Right renal cortex interstitium (tissue), 3 donors: ENCODE measurements around the gene ECHDC3. TPM values are rescaled to one million over a fixed set of nuclear protein-coding genes. Genes with fewer than 3 reads are reported as not detected.

Experiments
- DNase-seq, 3 donors: peaks; one replicate each; pipeline ENCODE4 v3.0.0-alpha.2; 2013; ENCODE audit warnings: low read depth in 3 of 3, low spot score in 2 of 3
- polyA plus RNA-seq, 3 donors: library from polyadenylated mRNA; unstranded; fragments of 120-200 nt; gene quantifications; one replicate each; pipeline ENCODE4 v1.2.1, GENCODE V29; 2013; ENCODE audit not compliant: insufficient read length in 3 of 3

The ECHDC3 gene
- polyA plus RNA-seq, 3 donors: 9.8 to 14.6 (median 14.0) TPM

DNA sequence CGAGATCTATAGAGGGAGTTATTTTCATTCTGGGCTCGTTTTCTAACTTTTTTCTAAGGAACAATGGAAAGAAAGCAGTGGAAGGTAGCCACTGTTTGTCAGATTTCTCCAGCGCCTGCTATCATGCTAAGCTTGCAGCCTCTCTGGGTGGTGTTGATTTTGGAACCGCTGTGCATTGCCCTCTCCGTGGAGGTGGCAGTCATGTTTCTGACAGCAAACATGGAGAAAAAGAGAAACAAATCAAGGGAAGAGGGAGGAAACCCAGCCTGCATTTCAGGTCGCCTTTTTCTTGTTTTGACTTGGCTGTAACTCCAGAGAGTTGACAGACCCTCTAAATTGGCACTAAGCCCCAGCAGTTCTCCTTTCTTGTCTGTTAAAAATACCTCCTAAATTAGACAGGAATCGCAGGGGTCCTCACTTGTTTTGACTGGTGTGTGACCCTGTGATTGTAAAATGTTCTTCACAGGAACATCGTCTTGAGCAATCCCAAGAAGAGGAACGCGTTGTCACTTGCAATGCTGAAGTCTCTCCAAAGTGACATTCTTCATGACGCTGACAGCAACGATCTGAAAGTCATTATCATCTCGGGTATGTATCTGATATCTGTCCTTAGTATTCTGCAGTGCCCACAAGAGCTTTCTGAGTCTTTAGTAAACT is 4.8 kb downstream of the ECHDC3 start:
- DNase-seq: no peak

GRCh38 chr10:11748866-11749265 is 6.7 kb downstream of the ECHDC3 start:
- no peak for DNase-seq

DNA sequence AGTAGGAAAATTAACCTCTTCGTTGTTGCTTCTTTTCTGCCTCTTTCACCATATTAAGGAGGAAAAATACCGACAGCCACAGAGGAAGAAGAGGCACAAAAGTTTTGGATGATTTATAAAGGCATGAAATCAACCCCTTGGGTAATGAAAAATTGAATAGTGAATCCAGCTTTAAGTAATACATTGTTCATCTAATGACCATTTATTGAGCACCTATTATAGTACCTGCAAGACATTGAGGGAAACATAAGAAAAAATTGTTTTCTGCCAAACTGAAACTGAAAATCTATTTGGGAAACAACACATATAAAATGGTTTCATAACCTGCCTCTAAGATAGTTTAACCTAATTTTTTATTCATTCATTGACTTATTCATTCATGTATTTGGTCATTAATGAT is 8.2 kb downstream of the ECHDC3 start:
- no peak for DNase-seq

GRCh38 chr10:11754173-11754572 is 12.0 kb downstream of the ECHDC3 start:
- DNase-seq: no peak

DNA sequence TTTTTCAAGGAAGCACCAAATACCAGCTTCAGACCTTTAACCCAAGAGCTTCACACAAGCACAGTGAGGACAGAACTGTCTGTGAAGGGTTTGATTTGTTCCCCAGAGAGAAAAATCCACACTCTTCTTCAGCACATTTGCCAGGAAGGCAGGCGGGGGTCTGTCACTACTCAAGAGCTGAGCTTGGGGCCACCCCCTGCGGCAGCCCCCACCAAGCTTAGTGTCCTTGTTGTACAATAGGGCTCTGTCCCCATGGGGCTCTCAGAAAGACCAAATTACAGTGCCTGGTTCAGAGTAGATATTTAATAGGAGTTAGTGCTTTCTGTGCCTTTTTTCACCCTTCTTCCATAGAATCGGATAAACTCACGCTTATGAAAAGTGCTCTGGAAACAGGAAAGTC is 12.4 kb downstream of the ECHDC3 start:
- DNase-seq: no peak

- no peak for DNase-seq
These were observed 13.5 kb downstream of the ECHDC3 start for GRCh38 chr10:11755512-11756263.

- no peak for DNase-seq
These were observed 14.7 kb downstream of the ECHDC3 start for GRCh38 chr10:11756766-11757315.

GRCh38 chr10:11757454-11757820 is 15.3 kb downstream of the ECHDC3 start:
- DNase-seq: no peak

DNA sequence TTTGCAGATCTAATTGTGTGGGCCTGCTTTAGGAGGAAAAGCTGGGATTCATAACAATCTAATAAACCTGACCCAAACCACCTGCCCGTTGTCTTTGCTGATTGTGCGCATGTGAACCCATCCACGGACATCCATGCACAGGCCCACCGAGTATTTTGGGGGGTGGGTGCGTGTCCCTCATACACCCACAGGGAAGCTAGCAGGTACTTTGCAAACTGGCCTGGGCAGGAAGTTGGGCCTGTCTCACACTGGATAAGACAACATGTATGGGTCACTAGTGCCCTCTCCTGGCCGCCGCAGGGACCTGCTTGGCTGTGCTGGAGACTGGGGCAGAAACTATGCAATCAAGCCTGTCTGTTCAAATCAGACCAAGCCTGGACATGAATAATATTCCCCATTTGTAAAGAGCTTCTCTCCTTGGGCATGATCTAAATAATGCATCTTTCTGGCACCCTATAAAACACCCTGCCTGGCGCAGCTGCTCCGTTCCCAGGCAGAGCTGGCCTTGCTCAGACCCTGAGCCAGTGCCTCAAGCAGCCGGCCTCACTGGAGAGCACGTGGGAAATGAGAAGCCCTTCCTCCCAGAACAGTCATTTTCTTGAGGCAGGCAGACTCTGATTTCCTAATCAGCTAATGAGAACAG is 15.8 kb downstream of the ECHDC3 start:
- DNase-seq: peak in 2 of 3 donors; percentile 68 to 69

DNA sequence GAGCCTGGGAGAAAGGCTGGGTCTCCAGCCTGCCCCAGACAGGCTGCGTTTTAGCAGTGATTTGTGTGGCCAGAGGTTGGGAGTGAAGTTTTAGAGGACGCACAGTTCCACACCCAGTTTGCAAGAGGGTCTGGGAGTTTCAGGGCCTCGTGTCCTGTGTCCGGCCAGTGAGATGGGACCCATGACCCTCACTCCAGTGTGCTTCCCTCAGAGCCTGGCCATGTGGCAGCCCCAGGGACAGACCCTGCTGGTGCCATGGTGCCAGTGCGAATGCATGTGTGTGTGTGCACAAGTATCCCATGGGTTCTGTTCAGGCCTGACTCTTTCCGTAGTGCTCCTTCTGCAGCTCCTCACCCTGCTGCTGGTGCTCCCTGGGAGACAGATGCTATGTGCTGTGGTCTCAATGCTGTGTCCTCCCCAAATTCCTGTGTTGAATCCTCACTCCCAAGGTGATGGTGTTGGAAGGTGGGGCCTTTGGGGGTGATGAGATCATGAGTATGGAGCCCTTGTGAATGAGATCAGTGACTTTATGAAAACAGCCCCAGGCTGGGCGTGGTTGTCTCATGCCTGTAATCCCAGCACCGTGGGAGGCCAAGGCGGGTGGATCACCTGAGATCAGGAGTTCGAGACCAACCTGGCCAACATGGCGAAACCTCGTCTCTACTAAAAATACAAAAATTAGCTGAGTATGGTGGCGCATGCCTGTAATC is 16.5 kb downstream of the ECHDC3 start:
- DNase-seq: no peak

DNA sequence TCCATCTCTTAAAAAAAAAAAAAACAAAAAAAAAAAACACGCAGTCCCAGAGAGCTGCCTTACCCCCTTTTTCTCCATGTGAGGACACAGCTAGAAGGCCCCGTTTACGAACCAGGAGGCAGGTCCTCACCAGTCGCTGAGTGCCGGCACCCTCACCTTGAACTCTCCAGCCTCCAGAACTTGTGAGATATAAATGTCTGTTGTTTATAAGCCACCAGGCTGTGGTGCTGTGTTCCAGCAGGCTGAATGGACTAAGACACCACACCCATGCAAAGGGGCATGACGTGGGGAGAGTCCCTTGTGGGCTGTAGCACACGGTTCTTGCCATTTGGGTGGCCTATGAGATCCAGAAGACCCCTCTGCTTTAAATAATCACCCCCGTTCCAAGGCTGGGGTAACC is 17.2 kb downstream of the ECHDC3 start:
- DNase-seq: no peak

DNA sequence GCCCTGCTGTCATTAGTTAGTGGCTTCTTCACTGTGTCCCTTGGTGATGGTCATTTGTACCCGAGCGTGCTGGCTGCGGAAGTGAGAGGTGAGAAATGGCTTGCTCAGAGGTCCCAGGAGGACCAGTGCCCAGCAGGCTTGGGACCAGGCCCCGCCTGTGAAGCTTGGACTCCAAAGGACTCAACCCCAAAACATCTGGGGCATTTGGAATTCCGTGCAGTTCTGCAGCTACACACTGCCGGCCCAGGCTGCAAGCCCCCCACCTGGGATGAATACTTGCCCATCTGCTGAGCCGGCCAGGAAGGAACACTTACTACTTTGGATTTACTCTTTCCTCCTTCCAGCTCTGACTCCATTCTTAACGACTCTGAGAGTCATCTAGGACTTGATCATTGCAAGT is 18.0 kb downstream of the ECHDC3 start:
- no peak for DNase-seq

DNA sequence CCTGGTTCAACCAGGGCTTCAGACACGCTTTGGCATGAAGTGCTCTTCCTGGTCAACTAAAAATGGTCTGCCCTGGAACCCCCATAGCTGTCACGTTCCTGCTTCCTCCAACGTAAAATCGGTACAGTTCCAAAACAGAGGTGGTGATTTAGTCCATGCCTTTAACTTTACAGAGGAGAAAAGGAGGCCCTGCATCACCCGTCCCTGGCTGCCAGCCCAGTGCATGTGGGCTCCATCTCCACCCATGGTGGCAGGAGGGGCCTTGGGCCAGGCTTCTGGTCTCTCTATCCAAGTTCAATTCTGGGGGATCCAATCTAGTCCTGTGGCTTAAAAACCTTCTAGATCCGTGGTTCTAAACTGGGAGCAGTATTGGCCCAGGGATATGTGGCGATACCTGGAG is 18.7 kb downstream of the ECHDC3 start:
- DNase-seq: no peak

- no peak for DNase-seq
These were observed 19.2 kb downstream of the ECHDC3 start for GRCh38 chr10:11761431-11761830.

DNA sequence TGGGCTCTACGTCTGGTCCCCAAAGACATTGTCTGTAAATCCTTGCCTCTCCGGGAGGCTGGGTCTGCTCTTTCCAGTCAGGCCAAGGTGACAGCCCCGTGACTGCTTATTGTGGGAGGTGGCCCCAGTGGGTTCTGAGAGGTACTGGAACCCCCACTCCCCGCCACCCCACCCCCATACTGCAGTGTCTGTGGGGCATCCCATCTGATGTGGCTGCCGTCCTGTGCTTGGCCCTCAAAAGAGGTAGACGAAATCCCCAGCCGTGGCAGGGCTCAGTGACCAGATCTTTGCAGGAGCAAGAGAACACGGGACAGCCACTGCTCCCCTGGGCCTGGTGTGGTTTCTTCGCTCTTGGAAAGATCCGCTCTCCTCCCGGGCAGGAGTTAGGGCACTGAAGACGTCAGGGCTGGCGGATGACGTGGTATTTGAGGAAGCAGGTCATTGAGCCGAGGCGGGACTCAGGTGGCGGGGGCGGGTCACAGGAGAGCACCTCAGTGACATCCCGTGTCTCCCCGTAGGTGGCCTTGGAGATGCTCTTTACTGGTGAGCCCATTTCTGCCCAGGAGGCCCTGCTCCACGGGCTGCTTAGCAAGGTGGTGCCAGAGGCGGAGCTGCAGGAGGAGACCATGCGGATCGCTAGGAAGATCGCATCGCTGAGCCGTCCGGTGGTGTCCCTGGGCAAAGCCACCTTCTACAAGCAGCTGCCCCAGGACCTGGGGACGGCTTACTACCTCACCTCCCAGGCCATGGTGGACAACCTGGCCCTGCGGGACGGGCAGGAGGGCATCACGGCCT is 20.7 kb downstream of the ECHDC3 start:
- DNase-seq: no peak

DNA sequence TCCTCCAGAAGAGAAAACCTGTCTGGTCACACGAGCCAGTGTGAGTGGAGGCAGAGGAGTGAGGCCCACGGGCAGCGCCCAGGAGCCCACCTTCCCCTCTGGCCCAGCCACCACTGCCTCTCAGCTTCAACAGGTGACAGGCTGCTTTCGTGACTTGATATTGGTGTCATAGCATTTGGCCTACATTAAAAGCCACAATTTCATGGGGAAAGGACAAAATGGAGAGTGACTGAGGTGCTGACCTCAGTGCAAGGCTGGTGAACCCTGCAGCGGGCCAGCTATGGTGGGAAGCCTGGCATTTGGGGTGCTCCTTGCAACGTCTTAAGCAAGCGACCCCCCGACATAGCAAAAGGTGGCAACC is 21.3 kb downstream of the ECHDC3 start:
- no peak for DNase-seq

GRCh38 chr10:11765141-11765540 is 23.0 kb downstream of the ECHDC3 start:
- DNase-seq: no peak

DNA sequence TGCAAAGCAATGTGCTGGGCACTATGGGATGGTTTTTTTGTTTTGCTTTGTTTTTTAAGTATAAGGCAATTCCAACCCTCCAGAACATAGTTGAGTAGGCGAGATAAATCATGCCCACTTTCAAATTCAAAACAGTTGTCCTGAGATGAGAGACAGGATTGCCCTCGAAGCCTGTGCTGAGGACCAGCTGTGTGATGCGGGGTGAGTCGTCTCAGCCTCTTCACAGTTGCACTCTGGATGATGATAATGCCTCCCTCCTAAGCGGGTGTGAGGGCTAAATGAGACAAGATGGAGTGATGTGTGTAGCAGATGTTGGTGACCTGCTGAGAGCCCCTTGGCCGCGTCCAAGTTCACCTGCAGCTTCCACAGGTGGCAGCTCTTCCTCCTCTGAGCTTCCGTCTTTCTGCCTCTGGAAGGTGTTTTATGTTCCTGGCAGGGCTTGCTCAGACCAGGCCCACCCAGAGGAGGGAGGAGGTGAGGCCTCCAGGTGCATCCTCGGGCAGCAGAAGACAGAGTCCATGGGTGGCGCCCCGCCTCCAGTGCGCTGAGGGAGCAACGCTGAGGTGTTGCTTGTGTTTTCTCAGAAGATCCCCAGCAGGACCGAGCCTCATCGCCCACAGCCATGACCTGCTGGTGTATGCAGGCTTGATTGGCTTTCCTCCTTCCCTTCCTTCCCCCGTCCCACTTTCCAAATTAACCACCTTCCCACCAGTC is 30.6 kb downstream of the ECHDC3 start:
- DNase-seq: no peak

DNA sequence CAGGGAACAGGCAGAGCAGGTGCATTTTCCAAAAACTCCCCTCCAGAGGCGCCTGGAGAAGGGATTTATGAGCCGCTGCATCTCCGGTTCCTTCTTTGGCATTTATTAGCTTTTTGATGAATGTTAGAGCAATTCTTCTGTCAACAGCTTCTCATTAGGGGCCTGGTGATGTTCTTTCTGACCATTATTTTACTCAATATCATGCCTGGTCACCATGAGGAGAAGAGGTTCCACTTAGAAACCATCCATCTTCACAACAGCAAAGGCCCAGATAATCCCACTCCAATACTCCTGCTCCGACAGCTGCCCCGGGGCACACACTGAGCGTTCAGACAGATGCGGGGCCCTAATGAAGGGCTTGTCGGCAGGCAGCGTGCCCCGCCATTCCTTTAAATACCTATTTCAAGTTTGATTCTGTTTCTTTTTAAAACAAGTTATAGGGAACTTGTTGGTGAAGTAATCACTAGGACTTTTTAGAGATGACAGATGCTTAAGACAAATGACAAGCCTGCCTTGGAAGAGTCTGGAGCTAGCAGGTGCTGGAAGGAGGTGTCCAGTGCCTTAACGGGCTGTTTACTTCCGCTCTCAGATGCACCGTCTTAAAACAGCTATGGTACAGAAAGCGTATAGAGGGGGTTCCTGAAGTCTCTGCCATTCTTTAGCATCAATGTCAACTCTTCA is 31.7 kb downstream of the ECHDC3 start:
- no peak for DNase-seq
